GM23248 (cell line): ENCODE results near the gene CTNNA3.

ENCODE experiments used
- EZH2 ChIP-seq: fragments of 200-600 bp; sonication (generic); IDR thresholded peaks from 2 replicates; pipeline ENCODE4 v1.6.1; 2018; ENCODE audit warnings: antibody characterized with exemption, mild to moderate bottlenecking; ENCODE audit not compliant: insufficient read depth, poor library complexity, severe bottlenecking
- EZH2phosphoT487 ChIP-seq: fragments of 200-600 bp; sonication (generic); IDR thresholded peaks from 2 replicates; pipeline ENCODE4 v1.6.1; 2018; ENCODE audit warnings: antibody characterized with exemption, moderate library complexity, mild to moderate bottlenecking, low read depth; ENCODE audit not compliant: insufficient read depth

- TF ChIP-seq EZH2 (no peak), EZH2phosphoT487 (no peak)
Observed at GRCh38 chr10:67492317-67493019, 203.5 kb downstream of the CTNNA3 start.
